T-helper 1 cell treated with Interleukin-12 subunit alpha and Interleukin-12 subunit beta and Interleukin-4 antibody, amounts not matched to agents 30 ng/mL and 1 ng/mL, for 36 hours (primary cell): ENCODE data around the gene SORCS3. TPM values are rescaled to one million over a fixed set of nuclear protein-coding genes. Genes with fewer than 3 reads are reported as not detected.
"Not testable (repeated sequence)": the region's sequence is repeated elsewhere in the genome, so short reads cannot be mapped to it uniquely, and the experiment has no call there.

ENCODE experiments used
- intact Hi-C: fragments of 100-400 bp; cut with micrococcal nuclease; formaldehyde crosslinking; loops from one replicate; pipeline ENCODE4 v1.15.1; 2024
- total RNA-seq: library from RNA; stranded (reverse); gene quantifications from 2 replicates; pipeline ENCODE4 v1.2.3, GENCODE V29; 2022

The SORCS3 gene
- total RNA-seq, 1 donor from 2014 or later = not detected

DNA sequence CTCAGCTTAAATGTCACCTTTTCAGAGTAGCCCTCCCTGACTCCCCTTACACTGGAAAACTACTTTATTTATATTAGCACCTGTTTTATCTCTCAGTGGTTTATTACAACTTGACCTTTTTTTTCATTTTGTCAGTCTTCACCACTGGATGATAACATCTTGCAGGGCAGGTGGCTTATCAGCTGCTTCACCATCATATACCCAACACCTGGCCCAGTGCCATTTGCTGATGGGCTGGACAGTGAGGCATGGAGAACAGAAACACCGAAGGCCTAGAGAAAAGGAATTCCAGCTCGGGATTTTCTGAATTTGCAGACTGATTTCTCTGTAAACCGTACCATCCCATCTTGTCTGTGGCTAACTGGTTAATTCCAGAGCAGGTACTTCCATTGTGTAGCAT, 48.5 kb downstream of the SORCS3 start:
- intact Hi-C loops = no loop called here

DNA sequence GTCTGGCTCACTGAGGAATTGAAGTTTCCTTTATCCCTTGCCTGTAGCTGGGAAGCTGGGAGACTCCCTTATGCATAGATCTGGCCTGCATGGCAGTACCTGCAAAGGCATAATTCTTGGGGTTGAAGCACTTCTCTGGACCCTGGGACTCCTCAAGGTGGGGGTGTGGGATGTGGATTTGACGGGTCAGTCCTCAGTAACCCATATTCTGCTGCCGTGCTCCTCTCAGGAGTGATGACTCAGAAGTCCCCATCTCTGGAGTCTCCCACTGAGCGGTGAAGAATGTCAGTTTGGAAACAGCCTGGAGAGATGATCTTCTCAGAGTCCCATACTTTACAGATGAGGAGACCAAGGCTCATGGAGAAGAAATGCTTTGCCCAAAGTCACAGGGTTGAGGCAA, 49.0 kb downstream of the SORCS3 start:
- intact Hi-C loops = no loop called here

GRCh38 chr10:104690959-104691358, 49.9 kb downstream of the SORCS3 start:
- intact Hi-C loops = no loop called here

DNA sequence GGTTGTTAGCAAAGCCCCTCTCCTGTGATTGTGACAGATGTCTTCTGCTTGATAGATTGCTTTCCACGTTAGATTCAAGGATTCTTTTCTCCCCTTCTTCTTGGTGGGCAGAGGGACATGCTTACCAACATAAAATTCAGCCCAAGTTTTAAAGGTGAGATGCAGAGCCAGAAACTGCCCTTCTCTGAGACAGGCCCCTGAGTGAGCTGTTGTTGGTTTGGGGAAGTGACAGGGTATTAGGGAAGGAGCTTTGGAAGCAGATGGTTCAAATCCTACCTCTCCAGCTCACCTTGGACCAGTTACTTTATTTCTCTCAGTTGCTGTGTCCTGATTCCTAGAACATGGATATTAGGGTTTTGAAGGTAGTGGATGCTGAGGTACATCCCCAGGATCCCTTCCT, 53.0 kb downstream of the SORCS3 start:
- intact Hi-C loops = no loop called here

DNA sequence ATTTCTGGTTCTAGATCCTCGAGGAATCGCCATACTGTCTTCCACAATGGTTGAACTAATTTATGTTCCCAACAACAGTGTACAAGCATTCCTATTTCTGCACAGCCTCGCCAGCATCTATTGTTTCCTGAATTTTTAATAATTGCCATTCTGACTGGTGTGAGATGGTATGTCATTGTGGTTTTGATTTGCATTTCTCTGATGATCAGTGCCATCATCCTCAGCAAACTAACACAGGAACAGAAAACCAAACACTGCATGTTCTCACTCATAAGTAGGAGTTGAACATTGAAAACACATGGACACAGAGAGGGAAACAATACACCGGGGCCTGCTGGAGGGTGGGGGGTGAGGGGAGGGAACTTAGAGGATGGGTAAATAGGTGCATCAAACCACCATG, 62.2 kb downstream of the SORCS3 start:
- intact Hi-C loops = not testable (repeated sequence)

DNA sequence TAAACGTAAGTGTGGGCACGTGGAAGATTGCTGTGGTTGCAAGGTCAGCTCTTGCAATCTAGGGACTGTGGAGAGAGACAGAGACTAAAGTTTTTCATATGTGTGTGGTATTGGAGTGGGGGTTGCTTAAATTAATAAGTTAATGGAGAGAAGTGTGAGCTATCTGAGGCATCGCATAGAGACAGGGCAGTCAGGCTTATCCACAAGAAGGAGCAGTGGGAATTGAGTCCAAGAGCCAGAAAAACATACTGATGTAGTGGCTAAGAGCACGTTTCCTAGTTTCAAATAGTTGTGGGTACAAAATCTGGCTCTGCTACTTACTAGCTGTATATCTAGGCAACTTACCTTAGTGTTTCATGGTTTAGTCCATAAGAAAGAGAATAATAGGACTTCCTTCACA, 65.8 kb downstream of the SORCS3 start:
- intact Hi-C loops = no loop called here

DNA sequence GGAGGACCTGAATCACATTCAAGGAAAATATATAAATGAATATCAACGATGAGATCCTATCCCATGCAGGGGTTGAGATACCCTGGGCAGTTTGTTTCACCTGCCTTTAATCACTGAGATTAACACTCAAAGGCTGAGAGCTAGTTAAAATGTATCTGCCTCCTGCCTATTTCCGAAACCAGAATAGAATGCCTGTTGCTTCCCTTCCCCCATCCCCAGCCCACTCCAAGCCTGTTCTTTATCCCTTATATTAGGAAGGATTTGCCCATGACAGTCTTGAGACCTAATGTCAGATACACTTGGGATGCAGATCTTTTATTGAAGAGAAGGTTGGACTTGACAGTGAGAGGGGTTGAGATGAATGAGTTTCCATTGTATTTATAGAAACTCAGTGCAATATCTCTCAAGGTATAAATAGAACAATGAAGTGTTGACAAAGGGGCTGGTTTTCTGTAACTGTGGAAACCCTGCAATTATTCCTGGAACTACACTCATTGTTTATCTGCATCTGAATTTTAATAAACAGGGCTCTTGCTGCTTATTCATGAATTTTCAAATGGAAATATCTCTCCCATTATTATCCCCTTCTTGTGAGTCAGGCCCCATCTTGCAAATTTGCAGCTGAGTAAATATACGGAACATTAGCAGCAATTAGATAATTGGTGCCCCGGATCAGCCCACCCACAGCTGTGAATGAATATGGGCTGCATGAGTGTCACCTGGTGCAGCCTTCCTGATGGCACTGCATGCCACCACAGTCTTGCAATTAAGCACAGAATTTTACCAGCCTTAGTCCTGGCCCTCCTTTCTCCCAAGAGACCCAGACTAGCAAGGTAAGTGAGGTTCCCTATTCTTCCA, 66.7 kb downstream of the SORCS3 start:
- intact Hi-C loops = no loop called here

- intact Hi-C loops = no loop called here
Observed at GRCh38 chr10:104711302-104711721, 70.2 kb downstream of the SORCS3 start.

GRCh38 chr10:104730593-104730992, 89.5 kb downstream of the SORCS3 start:
- intact Hi-C loops = not testable (repeated sequence)

DNA sequence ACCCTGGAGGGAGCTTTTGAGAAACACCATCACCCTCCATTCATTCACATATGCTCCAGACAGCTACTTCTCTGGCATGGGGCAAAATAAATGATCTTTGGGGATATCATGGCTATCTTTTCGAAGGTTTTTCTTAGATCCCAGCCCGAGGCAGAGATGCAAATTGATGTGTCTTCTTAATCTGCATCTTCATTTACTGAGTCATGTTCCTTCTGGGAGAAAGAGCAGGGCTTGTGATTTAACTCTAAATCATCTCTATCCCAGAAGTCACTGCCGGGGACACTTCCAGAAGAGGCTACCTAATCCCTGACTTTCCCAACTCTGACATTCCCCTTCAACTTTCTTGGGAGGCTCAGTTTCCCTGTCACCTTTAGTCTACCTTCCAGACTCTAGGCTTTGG, 90.1 kb downstream of the SORCS3 start:
- intact Hi-C loops = no loop called here

DNA sequence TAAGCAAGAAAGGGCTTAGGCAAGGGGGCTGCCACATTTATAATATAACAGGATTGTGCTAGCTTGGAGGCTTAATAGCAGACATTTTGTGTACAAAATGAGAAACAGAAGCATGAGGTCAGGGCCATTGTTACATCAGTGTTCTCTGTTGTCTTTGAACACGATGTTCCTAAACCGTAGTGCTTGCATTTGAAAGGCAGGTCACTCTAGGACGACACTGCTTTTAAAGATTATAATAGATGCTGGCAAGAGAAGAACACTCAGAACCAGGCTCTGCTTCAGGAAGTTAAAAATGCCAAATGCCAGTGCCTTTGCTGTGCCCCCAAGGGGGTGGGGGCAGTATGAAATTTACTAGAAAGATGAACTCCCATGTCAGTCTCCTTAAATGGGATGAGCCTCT, 91.1 kb downstream of the SORCS3 start:
- intact Hi-C loops = no loop called here

DNA sequence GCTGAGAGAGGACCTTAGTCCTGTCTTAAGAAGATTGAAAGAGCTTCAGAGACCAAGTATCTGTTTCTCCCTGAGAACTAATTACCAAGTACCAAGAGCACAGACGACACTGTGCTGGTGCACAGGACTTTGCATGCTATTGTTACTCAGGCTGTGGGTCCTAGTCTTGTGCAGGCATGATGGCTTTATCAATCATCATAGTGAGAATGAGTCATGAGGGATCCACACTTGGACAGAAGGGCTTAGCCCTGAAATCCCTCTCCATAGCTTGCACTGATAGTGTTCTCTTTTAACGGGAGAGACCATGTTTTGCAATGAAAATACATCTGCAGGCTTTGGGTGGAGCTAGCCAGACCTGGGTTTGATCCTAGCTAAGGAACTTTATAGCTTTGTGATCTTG, 93.3 kb downstream of the SORCS3 start:
- intact Hi-C loops = no loop called here

DNA sequence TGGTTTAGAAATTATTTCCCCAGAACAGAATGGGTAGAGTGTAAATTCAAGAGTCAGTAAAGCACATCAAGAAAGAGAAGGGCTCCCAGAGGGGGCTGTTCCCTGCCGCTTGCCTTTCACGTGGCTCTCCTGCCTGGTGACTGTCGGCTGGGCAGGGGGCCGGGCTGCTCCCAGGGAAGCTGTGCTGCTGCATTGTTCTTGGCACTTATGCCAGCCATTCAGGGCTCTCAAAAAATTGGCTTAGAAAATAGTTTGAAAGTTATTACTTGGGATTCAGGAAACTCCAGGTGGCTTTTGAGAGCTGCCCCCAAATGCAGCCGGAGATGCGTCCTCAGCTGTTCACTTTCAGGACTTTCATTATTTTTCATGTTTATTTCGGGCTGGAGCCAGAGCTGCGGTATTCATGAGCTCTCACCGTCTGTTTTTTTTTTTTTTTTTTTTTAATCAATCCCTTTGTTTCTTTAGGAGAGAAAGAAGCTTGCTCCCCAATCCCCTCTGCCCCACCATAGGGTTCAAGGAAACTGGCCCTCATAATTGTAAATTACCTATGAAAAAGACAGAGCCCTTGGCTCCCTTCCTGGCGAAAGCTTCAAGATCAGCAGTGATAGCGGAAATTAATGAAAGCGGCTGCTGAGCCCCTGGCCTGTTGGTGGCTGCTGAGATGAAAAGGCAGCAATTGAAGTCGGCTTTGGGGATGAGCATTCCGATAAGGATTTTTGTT, 94.1 kb downstream of the SORCS3 start:
- intact Hi-C loops = no loop called here

DNA sequence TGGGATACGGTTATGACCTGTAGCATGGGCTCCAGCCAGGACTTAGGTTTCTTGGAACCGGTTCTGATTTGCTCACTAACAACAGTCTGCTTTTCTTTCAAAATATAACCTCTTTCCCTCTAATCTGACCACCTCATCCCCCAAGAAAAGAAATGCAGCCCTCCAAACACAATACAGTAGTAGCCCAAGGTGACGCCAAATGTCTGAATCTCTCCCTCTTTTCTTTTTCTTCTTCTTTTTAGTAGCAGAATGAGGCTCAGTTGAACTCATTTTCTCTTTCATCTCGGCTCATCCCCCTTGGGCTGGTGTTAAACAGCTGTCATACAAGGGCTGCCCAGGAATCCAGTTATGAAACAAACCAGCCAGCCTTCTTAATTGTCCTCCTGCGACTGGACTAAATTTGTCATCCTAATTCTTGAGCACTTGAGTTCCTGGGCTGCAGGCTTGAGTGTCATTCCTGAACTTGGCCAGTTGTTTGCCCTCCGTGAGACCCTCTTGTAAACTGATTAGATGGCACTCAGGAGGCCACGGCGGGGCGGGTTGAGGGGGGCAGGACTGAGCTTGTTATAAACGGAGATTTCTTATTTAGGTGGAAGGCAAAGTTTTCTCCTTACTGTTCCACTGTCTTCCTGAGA, 94.8 kb downstream of the SORCS3 start:
- intact Hi-C loops = no loop called here

DNA sequence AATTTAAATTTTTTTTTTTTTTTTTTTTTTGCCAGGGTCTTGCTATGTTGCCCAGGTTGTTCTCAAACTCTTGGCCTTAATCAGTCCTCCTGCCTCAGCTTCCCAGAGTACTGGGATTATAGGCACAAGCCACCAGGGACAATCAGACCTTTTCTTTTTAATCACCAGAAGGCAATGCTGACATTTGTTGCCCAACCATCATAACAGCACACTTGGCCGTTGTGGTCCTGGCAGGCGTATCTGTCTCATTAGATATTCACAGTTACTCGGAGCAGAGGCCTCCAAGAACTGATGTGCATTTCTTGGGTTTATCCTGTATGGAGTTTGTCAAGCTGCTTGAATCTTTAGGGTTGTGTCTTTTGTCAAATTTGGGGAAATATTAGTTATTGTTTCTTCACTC, 100.0 kb downstream of the SORCS3 start:
- intact Hi-C loops = no loop called here

- intact Hi-C loops = no loop called here
Observed at GRCh38 chr10:104744052-104744451, 103.0 kb downstream of the SORCS3 start.

- intact Hi-C loops = no loop called here
Observed at GRCh38 chr10:104750291-104750690, 109.2 kb downstream of the SORCS3 start.

- intact Hi-C loops = no loop called here
Observed at GRCh38 chr10:104762793-104763192, 121.7 kb downstream of the SORCS3 start.

DNA sequence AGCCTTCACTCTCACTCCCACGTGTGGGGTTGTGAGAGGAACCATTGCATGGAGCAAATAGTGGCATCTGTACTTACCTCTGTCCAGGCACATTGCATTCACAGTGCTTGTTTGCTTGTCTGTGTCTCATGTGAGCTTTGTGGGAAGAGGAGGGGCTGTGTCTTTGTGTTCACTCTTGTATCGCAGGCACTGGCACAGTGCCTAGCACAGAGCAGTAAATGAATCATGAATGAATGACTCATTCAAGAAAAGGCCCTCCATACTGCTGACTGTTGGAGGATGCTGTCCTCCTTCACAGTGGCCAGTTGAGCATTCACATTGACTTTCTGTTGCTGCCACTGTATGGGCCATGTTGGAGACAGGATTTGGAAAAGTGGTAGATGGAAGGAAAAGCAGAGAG, 125.3 kb downstream of the SORCS3 start:
- intact Hi-C loops = no loop called here

- intact Hi-C loops = no loop called here
Observed at GRCh38 chr10:104767282-104767681, 126.2 kb downstream of the SORCS3 start.

GRCh38 chr10:104767745-104768144, 126.7 kb downstream of the SORCS3 start:
- intact Hi-C loops = no loop called here

DNA sequence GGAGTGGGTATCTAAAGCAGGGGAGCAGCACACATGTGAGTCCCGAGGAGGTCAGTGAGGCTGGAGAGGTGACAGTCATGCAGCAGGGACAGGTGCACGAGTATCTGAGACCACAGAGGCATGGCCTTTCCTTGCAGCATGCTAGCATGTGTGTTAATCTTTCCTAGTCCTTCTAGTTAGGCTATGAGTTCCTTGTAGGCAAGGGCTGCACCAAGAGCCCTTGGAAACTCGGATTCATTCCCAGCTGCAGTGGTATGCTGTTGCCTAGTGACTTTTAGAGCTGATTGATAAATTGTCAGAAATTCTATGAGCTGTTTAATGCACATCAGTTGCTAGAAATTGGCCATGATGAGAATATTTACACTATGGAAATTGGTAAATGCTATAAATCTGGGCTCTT, 132.0 kb downstream of the SORCS3 start:
- intact Hi-C loops = no loop called here
